HepG2 (cell line): ENCODE results near the gene FAM78A. TPM values are rescaled to one million over a fixed set of nuclear protein-coding genes. Genes with fewer than 3 reads are reported as not detected.

Experiments
- ATAC-seq: fragments of 200-7000 bp; cut with Tn5 transposase; 3 replicates; pipeline ENCODE4 v1.9.1; 2020; ENCODE audit warnings: mild to moderate bottlenecking, moderate library complexity
- BruUV-seq: library from RNA; stranded (reverse); fragments of 400-500 nt; replicated peaks from 2 replicates; lab custom pipeline; 2021; lab: Mats Ljungman, UMichigan
- CTCF ChIA-PET: fragments of 300-600 bp; formaldehyde crosslinking; extraction: SDS; loops from one replicate; lab custom pipeline; 2021; ENCODE audit warnings: low total read pairs, inconsistent platforms, low intra/inter-chr PET ratio; lab: Yijun Ruan, JAX
- POLR2A ChIA-PET: fragments of 350-600 bp; sonication (Branson Sonifier 250); formaldehyde crosslinking; loops from one replicate; lab custom pipeline; 2020; ENCODE audit warnings: antibody characterized with exemption, inconsistent platforms; lab: Yijun Ruan, JAX
- DNase-seq: peaks from one replicate; pipeline ENCODE4 v3.0.0-alpha.2; 2015; ENCODE audit warnings: low spot score
- FAIRE-seq: peaks from 3 replicates; lab custom pipeline; 2011; peaks lifted over from hg19 to GRCh38; lab: Jason Lieb, UNC
- H2AFZ ChIP-seq: one replicate; pipeline ENCODE4 v1.6.1; 2011; ENCODE audit warnings: low read length, inconsistent platforms
- H3K27ac ChIP-seq: fragments of 300-600 bp; 3 replicates; pipeline ENCODE4 v1.8.0; 2011; ENCODE audit warnings: mixed run types, mild to moderate bottlenecking, mixed read lengths, low read length, inconsistent platforms; ENCODE audit not compliant: insufficient read depth; ENCODE audit errors: extremely low read length
- H3K27me3 ChIP-seq, 2 experiments: fragments of 200-600 bp in 1 of 2; 2 replicates in 1 of 2; 3 replicates in 1 of 2; pipeline versions ENCODE4 v1.6.0 to v1.8.0; 2011; ENCODE audit warnings: low read length in 2 of 2, mild to moderate bottlenecking in 2 of 2, moderate library complexity in 2 of 2, inconsistent platforms in 1 of 2; ENCODE audit not compliant: insufficient read depth in 2 of 2, control insufficient read depth in 1 of 2
- H3K36me3 ChIP-seq, 2 experiments: fragments of 200-600 bp in 1 of 2; replicated peaks in 1 of 2; 2 replicates in 1 of 2; 3 replicates in 1 of 2; pipeline versions ENCODE4 v1.5.1 to v1.8.0; 2011; ENCODE audit warnings: low read length in 2 of 2, inconsistent platforms in 1 of 2; ENCODE audit not compliant: insufficient read depth in 2 of 2, control insufficient read depth in 1 of 2
- H3K4me1 ChIP-seq: 2 replicates; pipeline ENCODE4 v1.5.1; 2012; ENCODE audit warnings: low read length, inconsistent platforms; ENCODE audit not compliant: insufficient read depth
- H3K4me2 ChIP-seq: 2 replicates; pipeline ENCODE4 v1.6.0; 2011; ENCODE audit warnings: low read depth, low read length, inconsistent platforms
- H3K4me3 ChIP-seq, 3 experiments: fragments of 200-600 bp in 1 of 3; sonication (generic), shearing (Covaris generic) in 1 of 3; replicated peaks in 1 of 3; 2 replicates each; pipeline ENCODE4 v1.5.1; 2011 to 2016; ENCODE audit warnings: low read length in 3 of 3, inconsistent platforms in 2 of 3, low read depth in 2 of 3, mild to moderate bottlenecking in 2 of 3, control low read depth in 1 of 3, mixed read lengths in 1 of 3; ENCODE audit not compliant: insufficient read depth in 1 of 3
- H3K79me2 ChIP-seq: one replicate; pipeline ENCODE4 v1.6.1; 2011; ENCODE audit warnings: low read length, inconsistent platforms; ENCODE audit not compliant: insufficient read depth
- H3K9ac ChIP-seq: 2 replicates; pipeline ENCODE4 v1.6.0; 2011; ENCODE audit warnings: mild to moderate bottlenecking, low read depth, low read length, inconsistent platforms; ENCODE audit not compliant: insufficient read depth
- H3K9me3 ChIP-seq: 2 replicates; pipeline ENCODE4 v1.5.1; 2012; ENCODE audit warnings: mild to moderate bottlenecking, low read length
- H4K20me1 ChIP-seq: 2 replicates; pipeline ENCODE4 v1.6.0; 2011; ENCODE audit warnings: inconsistent platforms, mild to moderate bottlenecking, low read length, moderate library complexity; ENCODE audit not compliant: insufficient read depth
- GABPB1 ChIP-seq: IDR thresholded peaks from 2 replicates; pipeline ENCODE4 v1.6.1; 2016; ENCODE audit warnings: mild to moderate bottlenecking, missing genetic modification reagents, moderate library complexity, missing compliant biosample characterization
- PHF8 ChIP-seq: sonication (generic); formaldehyde crosslinking; IDR thresholded peaks from 2 replicates; pipeline ENCODE4 v1.5.0; 2020; ENCODE audit warnings: missing genetic modification reagents
- REST ChIP-seq, 2 experiments: IDR thresholded peaks; 2 replicates each; pipeline ENCODE4 v1.6.1; 2011 to 2012; ENCODE audit warnings: low read length in 2 of 2, borderline replicate concordance in 1 of 2, low read depth in 1 of 2, mild to moderate bottlenecking in 1 of 2, moderate library complexity in 1 of 2
- SAFB2 ChIP-seq: sonication (generic); formaldehyde crosslinking; IDR thresholded peaks from 2 replicates; pipeline ENCODE4 v1.5.1; 2020; ENCODE audit warnings: missing genetic modification reagents, low read depth, mild to moderate bottlenecking, borderline replicate concordance
- SNAPC5 ChIP-seq: sonication (generic); formaldehyde crosslinking; IDR thresholded peaks from 2 replicates; pipeline ENCODE4 v1.8.1; 2023; ENCODE audit warnings: mild to moderate bottlenecking, missing genetic modification reagents, borderline replicate concordance
- TOPORS ChIP-seq: sonication (generic); formaldehyde crosslinking; IDR thresholded peaks from 2 replicates; pipeline ENCODE4 v1.8.0; 2023; ENCODE audit warnings: mild to moderate bottlenecking, missing genetic modification reagents
- ZNF704 ChIP-seq: sonication (generic); formaldehyde crosslinking; IDR thresholded peaks from 2 replicates; pipeline ENCODE4 v1.8.1; 2023; ENCODE audit warnings: mild to moderate bottlenecking, inconsistent platforms, moderate library complexity, missing genetic modification reagents, borderline replicate concordance
- ZNF720 ChIP-seq: sonication (generic); formaldehyde crosslinking; IDR thresholded peaks from 2 replicates; pipeline ENCODE4 v1.4.0; 2020; ENCODE audit warnings: missing genetic modification reagents
- WGBS: methylation state at CpG from one replicate; pipeline ENCODE4 v1.1.6; 2017; ENCODE audit warnings: low lambda C conversion rate; 5-methylcytosine and 5-hydroxymethylcytosine counted together
- in situ Hi-C: cut with HindIII; loops from 2 replicates; pipeline ENCODE4 v1.10.0; 2017; ENCODE audit warnings: low pct_unique_long_range_greater_than_20kb; ENCODE audit not compliant: extremely low pct_ligation_motif_present
- intact Hi-C: fragments of 100-400 bp; cut with micrococcal nuclease; formaldehyde crosslinking; loops from one replicate; pipeline ENCODE4 v1.10.0; 2022; ENCODE audit not compliant: unreplicated experiment
- polyA plus RNA-seq, 8 experiments: library from polyadenylated mRNA; depleted of rRNA in 3 of 8; stranded (reverse) in 7 of 8; unstranded in 1 of 8; fragments of >200 nt; fragmentation: Illumina TruSeq in 4 of 8; extraction: Trizol in 4 of 8; gene quantifications; 2 replicates each; pipeline versions ENCODE4 v1.2.1 to v1.2.3, GENCODE V29; 2011 to 2016; ENCODE audit warnings: low read depth in 4 of 8, missing spikeins in 1 of 8, mixed read lengths in 1 of 8; ENCODE audit not compliant: insufficient read depth in 1 of 8
- total RNA-seq, 5 experiments: library from RNA; depleted of rRNA; stranded (reverse); fragments of >200 nt; fragmentation: Illumina TruSeq; extraction: Trizol; gene quantifications; 2 replicates each; pipeline ENCODE4 v1.2.3, GENCODE V29; 2016; ENCODE audit warnings: low read depth in 1 of 5

The FAM78A gene
- total and polyA plus RNA-seq, 2 of the 13 experiments (the other 11 are each of a cell fraction or from before 2014, with no cell fraction given) = 0.18 to 0.62 TPM

- no peak overlapping the region for H3K27ac ChIP-seq
- H3K27me3 ChIP-seq = peaks cover 7 to 56% of the 10 kb centered on the region in 2 experiments; a peak in 4 of 5 replicates
- in situ Hi-C loops = no loop called here
- H3K9ac ChIP-seq = no peak overlapping the region
- no peak overlapping the region for H3K4me2 ChIP-seq
- no peak for FAIRE-seq
- POLR2A ChIA-PET = no interaction called here
- no peak for ATAC-seq
- H2AFZ ChIP-seq = no peak overlapping the region
- peaks cover 23% of the 10 kb centered on the region for H3K4me1 ChIP-seq
- H3K36me3 ChIP-seq = no peaks in the 10 kb centered on the region
- H3K9me3 ChIP-seq = no peaks in the 10 kb centered on the region
- no peaks in the 10 kb centered on the region for H3K79me2 ChIP-seq
- DNase-seq = no peak
- TF ChIP-seq SAFB2 (CRISPR knock-in tag) = no peak
- no peak for TF ChIP-seq PHF8 (CRISPR knock-in tag)
- no peak for TF ChIP-seq ZNF704 (CRISPR knock-in tag)
- TF ChIP-seq ZNF720 = no peak
- TF ChIP-seq, all 625 proteins: peak for 0
- BruUV-seq = no TSS peak
- CTCF ChIA-PET = no interaction called here
- WGBS = 45% methylated on average over 5 of the region's 6 CpGs
- Histone ChIP-seq H4K20me1 (peaks cover 3% of the 10 kb centered on the region; the same call in 1 of the 2 replicates), H3K4me3 (no peak overlapping the region)
- intact Hi-C loops = no loop called here
Measured at GRCh38 chr9:131284856-131285255, 8.5 kb upstream of the FAM78A start.

GRCh38 chr9:131282688-131283422, 6.5 kb upstream of the FAM78A start:
- intact Hi-C loops (no loop called here), in situ Hi-C loops (no loop called here)
- POLR2A ChIA-PET = no interaction called here
- Histone ChIP-seq H2AFZ (no peak overlapping the region), H3K9me3 (no peaks in the 10 kb centered on the region), H4K20me1 (peaks cover 3% of the 10 kb centered on the region; the same call in 1 of the 2 replicates), H3K27ac (no peak overlapping the region), H3K79me2 (no peaks in the 10 kb centered on the region), H3K27me3 (peaks cover 6 to 69% of the 10 kb centered on the region in 2 experiments; a peak in 4 of 5 replicates), H3K9ac (no peak overlapping the region), H3K4me3 (no peak overlapping the region), H3K4me1 (peaks cover 18% of the 10 kb centered on the region), H3K36me3 (no peaks in the 10 kb centered on the region), H3K4me2 (0 out of 2 replicates have a peak overlapping the region, but pooled peaks have one; percentile 3)
- ATAC-seq = peak; percentile 28
- WGBS = 19% methylated on average over 11 of the region's 61 CpGs
- BruUV-seq = no TSS peak
- FAIRE-seq = no peak
- TF ChIP-seq SNAPC5 (CRISPR knock-in tag) (no peak), REST (IDR thresholded peaks at IDR 0.05; ENCODE audit: borderline replicate concordance in 1 of 2, low read depth in 1 of 2, low read length in 2 of 2) (peak in 1 of 2 experiments; percentile 80; a peak in 3 of 4 replicates), GABPB1 (CRISPR knock-in tag) (0 out of 2 replicates have a peak, but pooled peaks have one; percentile 13), TOPORS (no peak)
- no peak for DNase-seq
- CTCF ChIA-PET = no interaction called here
